Fibroblast of lung (primary cell): ENCODE data around the gene TBXAS1.

Experiments
- EZH2 ChIP-seq: IDR thresholded peaks from 2 replicates; pipeline ENCODE4 v1.5.1; 2012; ENCODE audit warnings: low read length, control low read depth, mild to moderate bottlenecking; ENCODE audit errors: missing control alignments
- TF ChIP-seq, protein P1 (sequence below), 2 donors: IDR thresholded peaks in 1 of 2; conservative IDR thresholded peaks in 1 of 2; 1 replicate in 1 of 2; 2 replicates in 1 of 2; pipeline ENCODE4 v1.5.1; 2011 to 2012; ENCODE audit warnings: low read length in 2 of 2, control low read depth in 1 of 2, inconsistent platforms in 1 of 2, low read depth in 1 of 2, mild to moderate bottlenecking in 1 of 2

DNA sequence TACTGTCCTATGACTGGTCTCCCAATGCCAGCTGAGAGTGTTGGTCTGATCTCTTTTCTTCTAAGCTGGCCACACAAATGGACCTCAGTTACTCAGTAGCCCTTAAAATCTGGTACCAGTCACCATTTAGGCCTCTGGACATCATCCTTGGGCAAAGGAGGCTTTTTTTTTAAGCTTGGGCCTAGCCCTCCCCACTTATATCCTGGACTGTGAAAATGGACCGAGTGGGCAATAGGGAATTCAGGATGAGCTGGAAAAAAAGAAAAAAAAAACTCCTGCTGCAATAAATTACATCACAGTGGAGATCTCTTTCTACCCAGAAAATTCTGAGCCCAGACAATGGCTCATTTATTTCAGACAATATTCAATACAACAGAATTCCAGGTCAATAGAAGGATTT lies 165.3 kb downstream of the TBXAS1 start:
- TF ChIP-seq, protein P1, sequence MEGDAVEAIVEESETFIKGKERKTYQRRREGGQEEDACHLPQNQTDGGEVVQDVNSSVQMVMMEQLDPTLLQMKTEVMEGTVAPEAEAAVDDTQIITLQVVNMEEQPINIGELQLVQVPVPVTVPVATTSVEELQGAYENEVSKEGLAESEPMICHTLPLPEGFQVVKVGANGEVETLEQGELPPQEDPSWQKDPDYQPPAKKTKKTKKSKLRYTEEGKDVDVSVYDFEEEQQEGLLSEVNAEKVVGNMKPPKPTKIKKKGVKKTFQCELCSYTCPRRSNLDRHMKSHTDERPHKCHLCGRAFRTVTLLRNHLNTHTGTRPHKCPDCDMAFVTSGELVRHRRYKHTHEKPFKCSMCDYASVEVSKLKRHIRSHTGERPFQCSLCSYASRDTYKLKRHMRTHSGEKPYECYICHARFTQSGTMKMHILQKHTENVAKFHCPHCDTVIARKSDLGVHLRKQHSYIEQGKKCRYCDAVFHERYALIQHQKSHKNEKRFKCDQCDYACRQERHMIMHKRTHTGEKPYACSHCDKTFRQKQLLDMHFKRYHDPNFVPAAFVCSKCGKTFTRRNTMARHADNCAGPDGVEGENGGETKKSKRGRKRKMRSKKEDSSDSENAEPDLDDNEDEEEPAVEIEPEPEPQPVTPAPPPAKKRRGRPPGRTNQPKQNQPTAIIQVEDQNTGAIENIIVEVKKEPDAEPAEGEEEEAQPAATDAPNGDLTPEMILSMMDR (conservative IDR thresholded peaks at IDR 0.05 in 1 of 2, IDR thresholded peaks at IDR 0.05 in 1 of 2; ENCODE audit: low read depth in 1 of 2, low read length in 2 of 2): no peak
- no peak for TF ChIP-seq EZH2
